CD4-positive, alpha-beta T cell treated with Interleukin-1 beta for 1 hour (primary cell): Measurements from ENCODE around the gene SUMO3.

ENCODE experiments used
- DNase-seq, 2 donors: peaks; one replicate each; pipeline ENCODE4 v3.0.0-alpha.2; 2020 to 2022

SUMO3 gene

DNA sequence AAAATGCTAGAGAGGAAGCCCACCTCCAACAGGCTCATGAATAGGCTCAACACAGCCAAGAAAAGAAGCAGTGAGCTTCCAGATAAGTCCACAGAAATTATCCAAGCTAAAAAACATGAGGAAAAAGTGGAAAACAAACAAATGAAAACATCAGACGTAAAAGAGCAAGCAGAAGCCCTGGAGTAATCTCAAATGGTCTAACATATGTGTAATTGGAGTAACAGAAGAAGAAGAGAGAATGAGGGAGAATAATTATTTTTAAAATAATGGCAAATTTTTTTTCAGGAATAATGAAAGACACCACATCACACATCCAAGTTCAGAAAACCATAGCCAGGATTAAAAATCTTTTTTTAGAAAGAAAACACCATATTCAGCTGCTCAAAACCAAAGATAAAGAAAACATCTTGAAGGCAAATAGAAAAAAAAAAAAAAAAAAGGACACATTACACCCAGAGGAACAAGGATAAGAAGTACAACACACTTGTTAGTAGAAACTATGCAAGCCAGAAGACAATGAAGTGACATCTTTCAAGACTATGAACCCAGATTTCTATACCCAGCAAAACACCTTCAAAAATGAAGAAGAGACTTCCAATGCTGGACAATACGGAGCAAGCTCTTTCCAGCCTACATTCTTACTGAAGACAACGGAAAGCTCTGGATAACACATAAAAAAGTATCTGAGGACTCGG lies 10.6 kb upstream of the SUMO3 start:
- no peak for DNase-seq

- DNase-seq = no peak
Measured at GRCh38 chr21:44823179-44823660, 5.4 kb upstream of the SUMO3 start.

- DNase-seq = no peak
Measured at GRCh38 chr21:44822484-44823178, 4.8 kb upstream of the SUMO3 start.

DNA sequence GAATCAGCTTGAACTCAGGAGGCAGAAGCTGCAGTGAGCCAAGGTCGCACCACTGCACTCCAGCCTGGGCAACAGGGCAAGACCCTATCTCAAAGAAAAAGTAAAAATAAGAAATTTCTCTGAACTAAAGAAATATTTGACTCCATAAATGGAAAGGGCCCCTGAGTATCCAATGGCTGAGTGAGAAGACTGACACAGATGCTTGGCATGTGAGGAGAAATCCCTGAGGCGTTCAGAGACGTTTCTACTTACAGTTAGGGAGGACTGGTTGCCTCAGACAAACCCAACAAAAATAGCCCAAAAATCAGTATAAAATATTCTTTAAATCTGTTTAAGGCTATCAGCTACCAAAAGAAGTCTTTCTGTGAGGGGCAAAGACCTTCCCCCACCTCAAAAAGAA lies 3.0 kb upstream of the SUMO3 start:
- DNase-seq = no peak

- no peak for DNase-seq
Measured at GRCh38 chr21:44819283-44820243, 1.7 kb upstream of the SUMO3 start.

DNA sequence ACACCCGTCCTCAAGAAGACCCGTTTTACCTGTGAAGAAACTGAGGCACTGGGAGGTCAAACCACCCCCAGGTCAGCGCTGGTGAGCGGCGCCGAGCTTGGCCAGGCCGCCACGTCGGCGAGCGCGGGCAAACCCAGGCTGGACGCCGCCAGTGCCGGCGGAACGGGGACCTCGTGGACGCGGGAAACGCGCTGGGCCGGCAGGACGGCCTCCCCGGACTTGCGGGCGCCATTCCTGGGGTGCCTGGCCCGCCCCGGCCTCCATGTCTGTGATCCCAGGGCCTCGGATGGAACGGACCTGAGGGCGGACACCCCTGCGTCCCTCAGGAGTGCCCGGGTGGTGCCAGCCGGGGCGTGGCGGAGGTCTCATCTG lies 764 bp upstream of the SUMO3 start:
- no peak for DNase-seq

GRCh38 chr21:44817506-44817880 lies 369 bp downstream of the SUMO3 start:
- peak; percentile 91 to 93 for DNase-seq

DNA sequence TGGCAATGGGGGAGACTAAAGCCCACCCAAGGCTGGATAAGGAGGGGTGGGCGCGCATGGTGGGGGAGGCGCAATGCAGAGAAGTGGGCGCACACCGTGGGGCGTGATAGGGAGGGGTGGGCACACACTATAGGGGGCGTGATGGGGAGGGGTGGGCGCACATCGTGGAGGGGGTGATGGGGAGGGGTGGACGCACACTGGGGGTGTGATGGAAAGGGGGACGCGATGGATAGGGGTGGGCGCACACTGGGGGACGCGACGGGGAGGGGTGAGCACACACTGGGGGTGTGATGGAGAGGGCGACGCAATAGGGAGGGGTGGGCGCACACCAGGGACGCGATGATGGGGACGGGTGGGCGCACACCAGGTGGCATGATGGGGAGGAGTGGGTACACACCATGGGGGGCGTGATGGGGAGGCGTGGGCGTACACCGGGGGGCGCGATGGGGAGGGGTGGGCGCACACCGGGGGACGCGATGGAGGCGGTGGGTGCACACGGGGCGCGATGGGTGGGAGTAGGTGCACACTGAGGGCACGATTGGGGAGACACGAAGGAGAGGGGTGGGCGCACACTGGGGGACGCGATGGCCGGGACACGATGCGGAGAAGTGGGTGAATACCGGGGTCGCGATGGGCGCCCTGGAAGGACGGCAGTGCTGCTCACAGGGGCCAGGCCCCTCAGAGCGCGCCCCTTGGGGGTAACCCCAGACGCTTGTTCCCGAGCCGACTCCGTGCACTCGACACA lies 929 bp downstream of the SUMO3 start:
- no peak for DNase-seq

DNA sequence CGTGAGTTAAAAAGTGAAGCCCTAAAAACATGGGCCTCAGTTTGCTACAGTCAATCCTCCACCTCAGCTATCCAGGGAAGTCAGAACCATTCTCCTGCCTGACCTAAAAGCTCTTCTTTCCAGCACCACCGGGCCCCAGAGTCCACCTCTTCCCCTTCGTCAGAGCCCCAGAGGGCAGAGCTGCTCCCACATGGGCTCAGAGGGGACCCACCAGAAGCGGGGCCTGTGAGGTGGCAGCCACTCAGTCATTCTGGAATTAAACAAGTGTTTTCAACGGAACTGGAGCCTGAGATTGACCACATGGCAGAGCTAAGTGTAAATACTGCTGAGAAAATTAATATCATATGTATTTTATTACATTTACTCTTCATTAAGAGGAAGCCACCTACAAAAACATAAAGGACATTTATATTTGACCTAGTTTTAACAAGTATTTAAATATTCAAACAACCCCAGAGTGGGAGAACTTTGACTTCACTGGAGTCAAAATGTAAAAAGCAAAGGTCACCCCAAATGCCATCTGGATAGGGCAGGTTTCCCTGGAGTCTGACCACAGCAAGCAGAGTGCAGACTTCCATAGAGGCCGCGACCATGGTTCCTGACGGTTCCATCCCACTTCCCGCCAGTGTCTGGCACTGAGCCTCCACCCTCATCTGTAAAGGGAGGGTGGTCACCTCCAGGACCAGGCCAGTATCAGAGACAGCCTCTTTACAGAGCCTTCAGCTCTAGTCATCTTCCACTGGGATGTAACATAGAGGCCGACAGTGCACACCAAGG lies 1.8 kb downstream of the SUMO3 start:
- DNase-seq = no peak

DNA sequence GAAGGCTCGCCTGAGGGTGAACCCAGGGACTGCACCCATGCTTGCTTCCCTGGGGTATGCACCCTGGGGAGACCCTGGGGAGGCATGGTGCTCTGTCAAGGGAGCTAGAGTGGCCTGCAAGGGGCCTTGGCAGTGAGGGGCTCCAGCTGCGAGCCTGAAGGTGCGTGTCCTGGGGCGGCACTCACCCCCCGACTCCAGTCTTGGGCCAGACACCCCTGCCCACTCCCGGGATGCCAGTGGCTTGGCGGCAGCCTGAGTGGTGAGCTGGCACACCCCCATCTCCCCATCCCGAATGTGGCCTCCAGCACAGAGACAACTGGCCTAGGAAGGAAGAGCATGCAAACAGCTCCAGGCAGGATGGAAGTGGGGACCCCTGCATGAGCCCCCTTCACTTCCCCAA lies 2.6 kb downstream of the SUMO3 start:
- no peak for DNase-seq

GRCh38 chr21:44814498-44815023 lies 3.3 kb downstream of the SUMO3 start:
- DNase-seq = no peak

GRCh38 chr21:44813727-44814126 lies 4.1 kb downstream of the SUMO3 start:
- no peak for DNase-seq

DNA sequence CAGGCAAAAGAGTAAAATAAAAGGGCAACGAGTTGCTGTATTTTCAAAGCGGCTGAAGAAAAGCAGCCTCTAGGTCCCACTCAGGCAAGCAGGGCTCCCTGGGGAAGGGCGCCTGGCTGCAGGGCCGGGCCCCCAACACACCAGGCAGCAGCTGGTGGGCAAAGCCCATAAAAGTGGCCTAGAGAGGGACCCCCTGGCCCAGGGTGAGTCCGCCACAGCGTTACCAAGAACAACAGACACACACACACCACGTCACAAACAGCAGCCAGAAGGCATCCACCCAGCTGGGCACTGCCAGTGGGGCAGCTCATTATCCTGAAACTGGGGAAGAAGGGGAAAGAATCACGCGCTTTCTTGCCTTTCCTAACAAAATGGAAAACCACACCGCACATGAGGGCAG lies 4.7 kb downstream of the SUMO3 start:
- no peak for DNase-seq

DNA sequence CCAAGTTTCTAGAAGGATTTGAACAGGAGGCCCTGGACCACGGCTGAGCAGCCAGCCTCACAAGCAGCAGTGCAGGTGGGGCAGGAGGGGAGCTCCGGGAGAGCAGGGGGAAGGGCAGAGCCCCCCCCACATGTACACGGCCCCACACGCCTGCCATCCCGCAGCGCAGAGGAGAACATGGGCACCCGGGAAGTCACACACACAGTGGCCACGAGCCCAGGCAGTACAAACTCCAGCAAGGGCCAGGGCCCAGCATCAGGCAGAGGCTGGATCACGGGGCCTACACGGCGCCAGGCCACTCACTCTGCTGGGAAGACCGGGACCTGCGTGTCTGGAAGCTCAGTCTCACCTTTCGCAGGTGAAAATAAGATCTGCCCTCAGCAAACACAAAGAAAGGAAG lies 5.2 kb downstream of the SUMO3 start:
- DNase-seq = no peak

DNA sequence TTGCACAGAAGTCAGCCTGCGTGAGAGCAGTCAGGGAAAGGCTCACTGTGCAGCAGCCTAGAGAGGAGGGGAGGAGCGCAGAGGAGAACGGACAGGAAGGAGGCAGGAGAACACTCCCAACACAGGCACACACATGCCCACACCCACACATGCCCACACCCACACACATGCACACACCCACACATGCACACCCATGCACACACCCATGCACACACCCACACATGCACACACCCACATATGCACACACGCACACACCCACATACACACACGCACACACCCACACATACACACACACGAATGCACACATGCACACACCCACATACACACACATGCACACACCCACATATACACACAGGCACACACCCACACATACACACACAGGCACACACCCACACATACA lies 7.1 kb downstream of the SUMO3 start:
- DNase-seq = no peak

GRCh38 chr21:44805859-44806258 lies 12.0 kb downstream of the SUMO3 start:
- DNase-seq = no peak

- DNase-seq = no peak
Measured at GRCh38 chr21:44805226-44805625, 12.6 kb downstream of the SUMO3 start.

DNA sequence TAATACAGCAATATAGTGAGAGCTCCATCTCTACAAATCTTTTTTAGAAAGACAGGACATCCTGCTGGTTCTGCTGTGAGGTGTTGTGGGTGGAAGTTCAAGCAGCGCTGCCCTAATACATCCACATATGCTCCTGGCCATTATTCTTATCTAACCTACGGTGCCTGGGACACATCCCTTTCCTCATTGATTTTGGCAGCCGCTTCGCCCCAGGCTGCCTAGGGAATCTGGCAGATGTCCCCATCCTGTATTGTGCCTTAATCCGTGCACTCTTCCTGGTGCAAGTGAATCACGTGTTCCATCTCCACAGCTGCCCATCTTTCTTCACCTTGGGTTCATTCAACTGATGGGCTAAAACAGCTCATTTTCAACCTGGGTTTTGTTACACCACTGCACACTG lies 13.1 kb downstream of the SUMO3 start:
- no peak for DNase-seq

- no peak for DNase-seq
Measured at GRCh38 chr21:44803651-44804050, 14.2 kb downstream of the SUMO3 start.

DNA sequence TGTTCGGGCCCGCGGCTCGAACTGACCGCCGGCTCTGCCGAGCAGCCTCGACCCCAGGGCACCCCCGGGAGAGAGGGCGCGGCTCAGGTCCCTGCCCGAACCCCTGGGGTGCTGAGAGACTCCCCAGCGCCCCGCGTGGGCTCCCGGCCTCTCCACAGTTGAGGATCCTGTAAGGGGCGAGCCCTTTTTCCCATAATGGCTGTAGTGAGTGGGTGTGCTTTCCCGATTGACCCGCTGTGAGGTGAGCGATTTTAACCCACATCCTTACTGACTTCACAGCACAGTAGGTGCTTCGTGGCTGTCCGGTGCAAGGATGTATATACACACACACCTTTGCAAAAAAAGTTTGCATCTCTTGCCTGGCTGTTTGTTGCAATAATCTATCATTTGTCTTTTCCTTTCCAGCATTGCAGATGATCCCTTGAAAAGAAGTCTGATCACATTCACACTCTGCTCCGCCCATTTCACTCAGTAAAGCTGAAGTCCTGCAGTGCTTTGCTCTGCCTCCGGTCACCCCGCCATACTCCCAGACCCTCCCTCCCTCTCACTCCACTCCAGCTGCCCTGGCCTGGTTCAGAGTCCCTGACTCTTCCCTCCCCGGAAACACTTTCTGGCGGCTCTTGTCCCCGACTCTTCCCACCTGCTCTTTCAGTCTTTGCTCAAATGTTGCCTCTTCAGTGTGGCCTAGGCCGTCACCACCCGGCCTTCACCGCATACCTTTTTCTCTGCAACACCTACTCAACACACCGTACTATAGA lies 15.3 kb downstream of the SUMO3 start:
- DNase-seq = no peak
